Tibial artery (tissue), 4 donors: ENCODE results near the gene PERCC1.
A peak's percentile ranks its signal among the peaks of the same experiment; 100 is the strongest.
"Not testable (repeated sequence)": the region's sequence is repeated elsewhere in the genome, so short reads cannot be mapped to it uniquely, and the experiment has no call there.

Source experiments
- DNase-seq, 2 donors: peaks; one replicate each; pipeline ENCODE4 v3.0.0-alpha.2; 2019
- H3K27ac ChIP-seq, 2 donors: fragments of 200-600 bp; sonication (generic) in 1 of 2; 1 replicate in 1 of 2; 2 replicates in 1 of 2; pipeline ENCODE4 v1.5.1; 2018 to 2019; ENCODE audit warnings: mild to moderate bottlenecking in 1 of 2
- H3K27me3 ChIP-seq, 2 donors: fragments of 200-600 bp; sonication (generic) in 1 of 2; one replicate each; pipeline versions ENCODE4 v1.5.1 to v1.6.0; 2016 to 2019
- H3K36me3 ChIP-seq, 3 donors: fragments of 200-600 bp; sonication (generic) in 2 of 3; one replicate each; pipeline ENCODE4 v1.5.1; 2016 to 2019; ENCODE audit warnings: mild to moderate bottlenecking in 2 of 3
- H3K4me1 ChIP-seq, 4 donors: fragments of 200-600 bp; sonication (generic) in 2 of 4; 1 replicate in 3 of 4; 2 replicates in 1 of 4; pipeline ENCODE4 v1.5.1; 2016 to 2019
- H3K4me3 ChIP-seq, 2 donors: fragments of 200-600 bp; sonication (generic) in 1 of 2; 1 replicate in 1 of 2; 2 replicates in 1 of 2; pipeline ENCODE4 v1.5.1; 2018 to 2019; ENCODE audit warnings: mild to moderate bottlenecking in 2 of 2
- H3K9me3 ChIP-seq, 3 donors: fragments of 200-600 bp; sonication (generic) in 1 of 3; one replicate each; pipeline ENCODE4 v1.5.1; 2016 to 2019
- CTCF ChIP-seq, 2 experiments: fragments of 200-600 bp in 1 of 2; fragments of 450-650 bp in 1 of 2; IDR thresholded peaks; one replicate each; pipeline ENCODE4 v1.5.1; 2017 to 2019; ENCODE audit warnings: antibody characterized with exemption in 2 of 2, mild to moderate bottlenecking in 1 of 2, moderate library complexity in 1 of 2
- intact Hi-C: fragments of 100-400 bp; cut with DNase I; formaldehyde crosslinking; loops from one replicate; pipeline ENCODE4 v1.15.0; 2023; ENCODE audit warnings: low total_unique reads

The PERCC1 gene

GRCh38 chr16:1475552-1476114 lies 44.8 kb downstream of the PERCC1 start:
- Histone ChIP-seq H3K27ac (peak overlapping the region; percentile 85 to 88), H3K36me3 (peaks cover 0 to 7% (median 0%) of the 10 kb centered on the region in 3 donors), H3K4me3 (peak overlapping the region; percentile 79 to 95), H3K4me1 (peaks cover 0 to 28% (median 17%) of the 10 kb centered on the region in 4 donors), H3K27me3 (no peaks in the 10 kb centered on the region), H3K9me3 (no peaks in the 10 kb centered on the region)
- intact Hi-C loops: loop anchor here (5.0 to 10.0 kb wide), 2 partner anchors 51 to 142 kb away; partner anchors contain the start of gene UQCC4
- DNase-seq: no peak
- TF ChIP-seq CTCF (IDR thresholded peaks at IDR 0.05): no peak

- Histone ChIP-seq H3K4me1 (peaks cover 0 to 22% (median 15%) of the 10 kb centered on the region in 4 donors), H3K27ac (no peak overlapping the region), H3K4me3 (no peak overlapping the region), H3K36me3 (no peaks in the 10 kb centered on the region), H3K27me3 (no peaks in the 10 kb centered on the region), H3K9me3 (no peaks in the 10 kb centered on the region)
- intact Hi-C loops: loop anchor here (5.0 to 10.0 kb wide), 2 partner anchors 52 to 140 kb away; partner anchors contain the start of gene UQCC4
- TF ChIP-seq CTCF (IDR thresholded peaks at IDR 0.05): no peak
- no peak for DNase-seq
These were observed 46.2 kb downstream of the PERCC1 start for GRCh38 chr16:1477033-1477432.

GRCh38 chr16:1478937-1479336 lies 48.1 kb downstream of the PERCC1 start:
- H3K4me3 ChIP-seq, DNase-seq: not testable (repeated sequence)
- intact Hi-C loops: loop anchor here (5.0 to 10.0 kb wide), 2 partner anchors 54 to 138 kb away; partner anchors contain the start of gene UQCC4

GRCh38 chr16:1481906-1482835 lies 51.3 kb downstream of the PERCC1 start:
- Histone ChIP-seq H3K9me3 (no peaks in the 10 kb centered on the region), H3K4me1 (no peaks in the 10 kb centered on the region), H3K27ac (no peak overlapping the region), H3K27me3 (no peaks in the 10 kb centered on the region), H3K4me3 (no peak overlapping the region), H3K36me3 (no peaks in the 10 kb centered on the region)
- TF ChIP-seq CTCF (IDR thresholded peaks at IDR 0.05): no peak
- intact Hi-C loops: no loop called here
- no peak for DNase-seq

More at GRCh38 chr16:1478937-1479336, 48.1 kb downstream of the PERCC1 start:
- H3K27ac ChIP-seq, H3K36me3 ChIP-seq, H3K9me3 ChIP-seq, H3K27me3 ChIP-seq: not testable (repeated sequence)
- peaks cover 0 to 13% (median 9%) of the 10 kb centered on the region in 4 donors for H3K4me1 ChIP-seq
